ENCODE measurements around the gene CWF19L2.
A peak's percentile ranks its signal among the peaks of the same experiment; 100 is the strongest.
"Not testable (repeated sequence)": the region's sequence is repeated elsewhere in the genome, so short reads cannot be mapped to it uniquely, and the experiment has no call there.

CWF19L2 gene

DNA sequence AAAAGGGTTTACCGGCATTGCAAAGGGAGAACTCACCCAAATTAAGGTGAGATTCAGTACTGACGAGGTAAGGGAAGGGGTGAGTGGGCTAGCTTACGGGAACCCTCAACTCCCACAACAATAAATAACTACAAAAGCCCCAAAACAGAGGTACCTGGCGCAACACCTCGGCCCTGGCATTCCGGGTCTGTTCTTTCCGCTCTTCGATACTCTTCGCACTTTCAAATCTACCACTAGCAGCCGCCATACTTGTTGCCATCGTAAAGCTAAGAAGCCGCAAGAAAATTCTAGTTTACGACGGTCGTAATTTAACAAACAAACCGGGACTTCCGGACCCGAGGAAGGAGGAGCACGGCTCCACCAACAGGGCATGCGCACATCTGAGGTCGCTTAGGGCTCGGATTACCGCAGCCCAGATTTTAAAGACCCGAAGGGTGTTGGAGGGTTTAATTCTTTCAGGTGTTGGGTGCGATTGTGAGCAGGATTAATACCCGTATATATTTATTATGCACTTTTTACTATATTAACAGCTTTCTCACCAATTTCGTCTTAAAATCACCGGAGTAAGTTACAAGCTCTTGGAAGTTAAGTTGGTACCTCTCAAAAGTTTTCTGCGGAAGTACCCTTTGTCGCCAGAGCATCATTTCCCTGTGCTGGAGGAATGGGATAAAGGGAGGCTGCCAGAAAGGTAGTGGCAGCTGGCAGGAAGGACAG is at the start of gene CWF19L2:
Gene CWF19L2, minus strand, starts transcription at position 268 of the 714 bp plus-strand sequence. Its CDS starts 9 bp downstream, at position 259.
- peak; percentile 95 to 96 for ATAC-seq

GRCh38 chr11:107505647-107506225 is 48.1 kb upstream of the CWF19L2 start:
- ATAC-seq: no peak

DNA sequence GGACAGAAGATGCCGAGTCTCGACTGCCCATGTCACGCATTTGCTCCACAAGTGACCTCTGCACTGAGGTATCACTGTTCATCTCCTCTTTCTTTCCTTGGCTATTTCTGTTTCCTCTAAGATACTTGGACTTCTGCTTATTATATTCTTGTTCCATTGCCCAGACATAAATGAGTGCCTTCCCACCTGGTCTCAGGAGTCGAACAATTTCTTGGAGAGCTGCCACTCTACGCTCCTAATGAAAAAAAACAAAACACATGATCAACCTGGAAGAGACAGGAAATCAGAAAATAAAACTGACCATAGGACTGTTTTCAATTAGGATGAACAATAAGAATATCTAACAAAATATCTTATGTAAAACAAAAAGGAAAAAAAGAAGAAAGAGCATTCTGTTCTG is 47.4 kb upstream of the CWF19L2 start:
- no peak for ATAC-seq

- no peak for ATAC-seq
Measured at GRCh38 chr11:107501713-107502112, 44.1 kb upstream of the CWF19L2 start.

DNA sequence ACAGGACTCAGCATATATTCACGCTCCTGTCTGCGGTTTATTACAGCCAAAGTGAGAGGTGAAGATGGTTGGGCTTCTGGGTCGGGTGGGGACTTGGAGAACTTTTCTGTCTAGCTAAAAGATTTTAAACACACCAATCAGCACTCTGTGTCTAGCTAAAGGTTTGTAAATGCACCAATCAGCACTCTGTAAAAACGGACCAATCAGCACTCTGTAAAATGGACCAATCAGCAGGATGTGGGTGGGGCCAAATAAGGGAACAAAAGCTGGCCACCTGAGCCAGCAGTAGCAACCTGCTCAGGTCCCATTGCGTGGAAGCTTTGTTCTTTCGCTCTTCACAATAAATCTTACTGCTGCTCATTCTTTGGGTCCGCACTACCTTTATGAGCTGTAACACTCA is 39.7 kb upstream of the CWF19L2 start:
- not testable (repeated sequence) for ATAC-seq

- no peak for ATAC-seq
Measured at GRCh38 chr11:107496011-107496410, 38.4 kb upstream of the CWF19L2 start.

DNA sequence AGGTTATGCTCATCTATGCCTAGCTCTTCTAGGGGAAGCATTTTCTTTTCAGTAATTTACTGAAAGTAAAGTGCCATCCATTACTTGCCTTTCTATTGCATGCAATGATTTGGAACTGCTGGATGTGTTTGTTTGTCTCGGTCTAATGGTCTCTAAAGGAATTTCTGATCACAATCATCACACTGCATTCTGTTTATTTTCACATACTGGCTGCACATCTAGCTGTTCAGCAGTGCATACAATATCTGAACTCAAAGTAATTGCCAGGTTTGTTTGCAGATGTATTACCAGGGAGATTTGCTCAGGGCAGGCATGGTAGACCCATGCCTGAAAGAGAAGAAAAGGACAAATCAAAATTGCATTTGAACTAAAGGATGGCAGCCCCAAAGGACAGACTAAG is 36.4 kb upstream of the CWF19L2 start:
- no peak for ATAC-seq

DNA sequence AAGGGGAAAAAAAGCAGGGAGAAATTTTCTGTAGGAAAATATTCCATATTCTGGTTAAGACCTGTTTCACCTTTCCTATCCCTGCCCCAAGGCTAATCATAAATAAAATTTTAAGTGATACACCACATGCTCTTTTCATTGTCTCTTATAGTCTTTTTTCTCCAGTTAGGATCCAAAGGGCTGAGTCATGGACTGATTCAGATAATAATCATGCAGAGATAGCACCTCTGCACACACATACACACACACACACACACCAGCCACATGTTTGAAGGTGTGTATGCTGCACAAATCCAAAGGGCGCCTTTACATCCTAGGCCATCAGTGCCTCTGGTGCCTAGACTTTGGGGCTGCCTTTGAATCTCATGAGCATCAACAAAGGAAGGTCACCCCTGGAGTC is 35.5 kb upstream of the CWF19L2 start:
- ATAC-seq: no peak

DNA sequence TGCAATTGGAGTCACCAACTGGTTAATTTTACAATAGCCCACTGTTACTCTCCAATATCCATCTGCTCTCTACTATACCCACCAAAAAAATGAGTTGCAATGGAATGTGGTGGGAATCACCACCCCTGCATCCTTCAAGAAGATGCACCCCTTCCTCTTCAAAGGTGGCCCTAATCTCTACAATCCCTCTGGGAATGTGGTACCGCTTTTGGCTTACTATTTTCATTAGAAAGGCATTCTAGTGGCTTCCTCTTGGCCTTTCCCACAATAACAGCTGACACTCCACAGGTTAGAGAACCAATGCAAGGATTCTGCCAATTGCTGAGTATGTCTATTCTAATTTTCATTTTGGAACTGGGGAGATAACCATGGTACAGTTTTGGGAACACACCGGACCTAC is 33.2 kb upstream of the CWF19L2 start:
- ATAC-seq: no peak

DNA sequence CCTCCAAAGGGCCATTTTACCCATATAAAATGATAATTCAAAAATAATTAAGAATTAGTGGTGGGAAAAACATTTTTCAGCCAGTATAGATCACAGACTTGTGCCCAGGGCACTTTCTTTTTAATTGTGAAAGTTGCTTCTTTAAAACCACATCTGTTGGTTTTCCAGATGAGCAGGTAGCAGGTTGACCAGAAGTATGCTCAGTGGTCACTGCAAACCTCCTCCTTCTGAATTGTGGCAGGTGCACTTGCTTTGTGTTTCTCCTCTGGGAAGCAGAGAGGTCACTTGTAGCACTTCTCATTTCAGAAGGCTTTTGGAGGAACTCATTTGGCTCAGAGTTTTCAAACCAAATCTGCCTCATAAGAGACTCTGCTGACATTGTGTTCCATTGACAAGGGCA is 24.6 kb upstream of the CWF19L2 start:
- no peak for ATAC-seq

DNA sequence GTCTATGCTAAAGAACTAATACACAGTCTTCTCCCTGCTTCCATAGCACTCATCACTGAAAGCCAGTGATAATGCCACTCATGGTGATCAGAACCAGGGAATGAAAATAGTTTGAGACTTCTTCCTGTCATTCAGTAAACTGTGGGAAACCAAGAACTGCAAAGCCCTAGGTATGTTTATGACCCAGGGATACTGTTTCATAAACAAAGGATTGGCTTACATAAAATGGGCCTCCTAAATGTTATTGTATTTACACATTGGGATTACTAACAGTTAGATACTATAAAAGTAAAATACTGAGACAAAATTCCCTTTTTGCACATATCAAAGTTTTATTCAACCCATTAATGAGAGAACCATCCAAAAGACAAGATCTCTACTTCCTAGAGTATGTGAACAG is 21.3 kb upstream of the CWF19L2 start:
- ATAC-seq: no peak

DNA sequence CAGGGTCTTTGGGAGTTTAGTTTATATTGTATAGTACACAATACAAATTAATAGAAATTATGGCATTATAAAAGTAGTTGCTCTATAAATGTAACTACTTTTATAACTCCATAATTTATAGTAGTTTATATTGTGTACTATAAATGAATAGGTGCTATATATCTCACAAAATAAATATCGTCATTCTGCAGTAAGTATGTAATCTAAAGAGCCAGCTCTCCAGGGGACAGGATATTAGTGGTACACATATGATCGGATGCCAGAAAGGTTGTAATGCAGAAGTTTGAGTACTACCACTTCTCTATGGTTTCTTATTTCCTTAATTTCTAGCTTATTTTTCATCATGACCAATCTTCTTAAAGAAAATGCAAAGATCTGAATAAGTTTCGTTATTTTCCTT is 20.2 kb upstream of the CWF19L2 start:
- no peak for ATAC-seq

DNA sequence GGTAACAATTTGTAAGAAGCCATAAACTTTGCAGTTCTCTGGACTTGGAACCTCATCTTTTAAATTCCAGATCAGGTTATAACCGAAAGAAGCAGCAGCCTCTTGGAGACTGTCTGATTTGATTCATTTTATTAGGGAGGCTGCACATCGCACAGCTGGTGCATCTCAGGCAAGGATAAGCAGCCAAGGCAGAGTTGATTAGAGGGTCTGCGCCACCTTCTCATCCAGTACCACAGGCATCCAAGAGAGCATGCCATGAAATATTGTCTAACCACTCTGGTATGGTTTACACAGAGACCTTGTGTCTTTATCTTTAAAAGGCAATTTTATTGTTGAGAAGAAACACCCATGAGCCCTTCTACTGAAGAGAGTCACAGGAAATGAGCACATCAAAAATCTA is 16.2 kb upstream of the CWF19L2 start:
- ATAC-seq: no peak

GRCh38 chr11:107472966-107473365 is 15.3 kb upstream of the CWF19L2 start:
- ATAC-seq: no peak

- no peak for ATAC-seq
Measured at GRCh38 chr11:107468596-107468995, 11.0 kb upstream of the CWF19L2 start.

DNA sequence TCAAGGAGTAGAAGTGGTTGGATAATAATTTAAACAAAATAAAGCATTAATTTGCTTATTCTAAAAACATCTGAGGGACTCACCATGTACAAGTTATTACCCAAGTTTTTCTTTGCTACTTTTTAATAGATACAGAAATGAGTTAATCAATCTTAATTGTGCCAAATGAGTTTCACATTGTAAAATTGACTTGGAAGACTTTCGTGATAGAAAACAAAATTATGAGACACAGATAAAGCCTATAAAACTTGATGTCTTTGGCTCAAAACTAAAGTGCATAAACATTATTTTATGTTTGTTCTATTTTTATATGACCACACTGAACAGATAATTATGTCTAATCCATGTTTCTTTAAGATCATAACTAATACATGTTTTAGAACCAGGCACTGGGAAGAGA is 10.1 kb upstream of the CWF19L2 start:
- no peak for ATAC-seq

GRCh38 chr11:107466275-107466866 is 8.7 kb upstream of the CWF19L2 start:
- ATAC-seq: not testable (repeated sequence)

GRCh38 chr11:107457205-107457557 is 444 bp downstream of the CWF19L2 start:
- ATAC-seq: peak; percentile 11 to 16

DNA sequence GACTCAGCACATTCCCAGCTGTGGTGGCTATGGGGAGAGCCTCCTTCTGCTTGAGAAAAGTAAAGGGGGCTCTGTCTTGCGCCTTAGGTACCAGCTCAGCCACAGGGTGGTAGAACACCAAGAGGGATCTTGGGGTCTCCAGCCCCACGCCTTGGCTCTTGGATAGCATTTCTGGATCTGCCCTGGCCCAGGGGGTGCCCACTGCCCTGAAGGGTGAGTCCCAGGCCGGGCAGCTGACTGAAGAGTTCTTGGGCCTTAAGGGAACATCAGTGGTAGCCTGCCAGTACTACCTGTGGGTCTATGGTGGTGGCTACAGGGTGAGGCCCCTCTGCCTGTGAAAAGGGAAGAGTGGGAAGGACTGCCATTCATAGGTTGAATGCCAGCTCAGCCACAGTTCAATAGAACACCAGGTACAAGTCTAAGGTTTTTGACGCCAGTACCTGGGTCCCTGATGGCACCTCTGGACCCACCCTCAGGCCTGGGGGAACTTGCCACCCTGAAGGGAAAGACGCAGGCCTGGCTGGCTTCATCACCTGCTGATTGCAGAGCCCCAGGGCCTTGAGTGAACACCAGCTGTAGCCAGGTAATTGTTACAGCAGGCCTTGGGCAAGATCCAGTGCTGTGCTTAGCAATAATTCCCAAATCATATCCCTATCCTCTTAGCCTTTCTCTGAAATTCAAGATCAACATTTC is 3.9 kb downstream of the CWF19L2 start:
- no peak for ATAC-seq

- ATAC-seq: no peak
Measured at GRCh38 chr11:107446822-107447431, 10.7 kb downstream of the CWF19L2 start.

DNA sequence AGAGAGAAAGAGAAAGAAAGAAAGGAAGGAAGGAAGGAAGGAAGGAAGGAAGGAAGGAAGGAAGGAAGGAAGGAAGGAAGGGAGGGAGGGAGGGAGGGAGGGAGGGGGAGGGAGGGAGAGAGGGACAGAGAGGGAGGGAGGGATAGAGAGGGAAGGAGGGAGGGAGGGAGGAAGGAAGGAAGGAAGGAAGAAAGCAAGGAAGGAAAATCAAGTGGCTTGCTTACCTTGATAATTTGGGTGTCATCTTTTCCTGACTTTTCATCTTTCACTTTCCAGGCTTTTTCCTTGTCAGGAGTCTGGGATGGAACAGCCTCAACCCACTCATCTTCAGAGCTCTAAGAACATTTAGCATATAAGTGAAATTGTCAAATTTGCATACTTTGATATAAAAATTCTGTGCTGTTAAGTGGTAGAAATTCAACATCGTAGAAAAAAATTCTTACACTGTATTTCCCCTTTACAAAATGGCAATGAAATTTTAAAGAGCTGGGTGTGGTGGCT is 14.9 kb downstream of the CWF19L2 start:
- no peak for ATAC-seq

DNA sequence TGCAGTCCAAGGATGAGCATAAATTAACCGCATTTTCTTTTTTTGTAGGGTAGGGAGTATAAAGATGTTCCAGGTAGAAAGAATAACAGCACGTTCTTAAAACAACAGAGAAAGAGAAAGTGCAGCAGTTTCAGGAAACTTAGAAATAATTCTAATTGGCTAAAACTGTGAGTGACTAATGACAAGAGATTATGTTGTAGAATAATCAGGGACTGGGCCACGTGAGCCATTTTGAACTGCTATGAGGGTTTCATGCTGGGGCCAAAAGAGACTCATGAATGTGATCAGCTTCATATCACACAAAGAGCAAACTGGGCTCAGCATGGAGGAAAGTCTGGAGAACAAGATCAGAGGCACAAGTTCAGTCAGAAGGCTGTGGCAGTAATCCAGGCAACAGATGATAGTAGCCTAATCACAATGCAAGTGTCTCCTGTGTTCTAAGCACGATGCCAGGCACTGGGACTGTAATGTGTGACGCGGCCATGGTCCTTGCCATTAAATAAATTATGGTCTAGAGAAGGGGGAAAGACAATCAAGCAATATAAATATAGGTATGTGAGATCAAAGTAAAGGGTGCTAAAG is 17.9 kb downstream of the CWF19L2 start:
- ATAC-seq: no peak

GRCh38 chr11:107438148-107438547 is 19.5 kb downstream of the CWF19L2 start:
- ATAC-seq: no peak

Data from activated CD4-positive, CD25-positive, alpha-beta regulatory T cell treated with anti-CD3 and anti-CD28 coated beads, Interleukin-2, amount 50 U/mL, for 24 hours (primary cell).